GM19239 (cell line): ENCODE results near the gene PCBP3.

Source experiments
- DNase-seq: peaks from one replicate; pipeline ENCODE4 v3.0.0; 2011; ENCODE audit warnings: low spot score; ENCODE audit not compliant: insufficient read length
- FAIRE-seq: peaks from 2 replicates; lab custom pipeline; 2011; peaks lifted over from hg19 to GRCh38; lab: Jason Lieb, UNC

The PCBP3 gene

GRCh38 chr21:45769294-45769693 lies 125.8 kb downstream of the PCBP3 start:
- DNase-seq: no peak

GRCh38 chr21:45769896-45770295 lies 126.4 kb downstream of the PCBP3 start:
- FAIRE-seq (no peak), DNase-seq (no peak)

More at GRCh38 chr21:45769294-45769693, 125.8 kb downstream of the PCBP3 start:
- FAIRE-seq: no peak

GRCh38 chr21:45772180-45772579 lies 128.7 kb downstream of the PCBP3 start:
- FAIRE-seq (no peak), DNase-seq (no peak)

- DNase-seq: no peak
- FAIRE-seq: no peak
Observed at GRCh38 chr21:45774291-45774690, 130.8 kb downstream of the PCBP3 start.

GRCh38 chr21:45776971-45777370 lies 133.4 kb downstream of the PCBP3 start:
- no peak for DNase-seq
- FAIRE-seq: no peak

GRCh38 chr21:45778686-45779085 lies 135.2 kb downstream of the PCBP3 start:
- FAIRE-seq: no peak
- no peak for DNase-seq

- FAIRE-seq (no peak), DNase-seq (no peak)
Observed at GRCh38 chr21:45779226-45779625, 135.7 kb downstream of the PCBP3 start.

- DNase-seq (no peak), FAIRE-seq (no peak)
Observed at GRCh38 chr21:45780647-45781046, 137.1 kb downstream of the PCBP3 start.

GRCh38 chr21:45781741-45782140 lies 138.2 kb downstream of the PCBP3 start:
- FAIRE-seq (no peak), DNase-seq (no peak)

GRCh38 chr21:45786660-45787059 lies 143.1 kb downstream of the PCBP3 start:
- no peak for DNase-seq
- no peak for FAIRE-seq

GRCh38 chr21:45787371-45787770 lies 143.8 kb downstream of the PCBP3 start:
- no peak for DNase-seq
- no peak for FAIRE-seq

- DNase-seq (no peak), FAIRE-seq (no peak)
Observed at GRCh38 chr21:45788198-45788597, 144.7 kb downstream of the PCBP3 start.

- no peak for DNase-seq
- no peak for FAIRE-seq
Observed at GRCh38 chr21:45788637-45789506, 145.3 kb downstream of the PCBP3 start.

GRCh38 chr21:45790427-45790826 lies 146.9 kb downstream of the PCBP3 start:
- FAIRE-seq (no peak), DNase-seq (no peak)

- FAIRE-seq (no peak), DNase-seq (no peak)
Observed at GRCh38 chr21:45791562-45792418, 148.3 kb downstream of the PCBP3 start.

GRCh38 chr21:45792682-45793383 lies 149.3 kb downstream of the PCBP3 start:
- FAIRE-seq (no peak), DNase-seq (no peak)

GRCh38 chr21:45794027-45794426 lies 150.5 kb downstream of the PCBP3 start:
- DNase-seq: no peak
- FAIRE-seq: no peak

- DNase-seq (no peak), FAIRE-seq (no peak)
Observed at GRCh38 chr21:45796003-45796402, 152.5 kb downstream of the PCBP3 start.

GRCh38 chr21:45797338-45797737 lies 153.8 kb downstream of the PCBP3 start:
- DNase-seq (no peak), FAIRE-seq (no peak)

- DNase-seq (no peak), FAIRE-seq (no peak)
Observed at GRCh38 chr21:45799765-45800338, 156.3 kb downstream of the PCBP3 start.
